Skeletal muscle tissue (tissue), 4 donors: ENCODE results near the gene AKR1A1. TPM values are rescaled to one million over a fixed set of nuclear protein-coding genes. Genes with fewer than 3 reads are reported as not detected.
"Not testable (repeated sequence)": the region's sequence is repeated elsewhere in the genome, so short reads cannot be mapped to it uniquely, and the experiment has no call there.

Source experiments
- H3K27ac ChIP-seq: one replicate; pipeline ENCODE4 v1.7.0; 2013; ENCODE audit warnings: mild to moderate bottlenecking, low read depth, low read length, inconsistent platforms
- H3K27me3 ChIP-seq, 3 donors: one replicate each; pipeline ENCODE4 v1.7.0; 2013; ENCODE audit warnings: low read length in 3 of 3; ENCODE audit not compliant: control insufficient read depth in 3 of 3, insufficient read depth in 3 of 3
- H3K36me3 ChIP-seq, 3 donors: one replicate each; pipeline ENCODE4 v1.7.0; 2013; ENCODE audit warnings: low read length in 3 of 3; ENCODE audit not compliant: control insufficient read depth in 3 of 3, insufficient read depth in 3 of 3
- H3K4me1 ChIP-seq, 3 donors: one replicate each; pipeline ENCODE4 v1.7.0; 2013; ENCODE audit warnings: low read length in 3 of 3, mild to moderate bottlenecking in 3 of 3; ENCODE audit not compliant: control insufficient read depth in 3 of 3, insufficient read depth in 3 of 3
- H3K4me3 ChIP-seq, 3 donors: one replicate each; pipeline ENCODE4 v1.7.0; 2013; ENCODE audit warnings: low read length in 3 of 3
- H3K9ac ChIP-seq, 3 donors: one replicate each; pipeline ENCODE4 v1.7.0; 2013; ENCODE audit warnings: low read length in 3 of 3, mild to moderate bottlenecking in 3 of 3, moderate library complexity in 2 of 3, low read depth in 1 of 3
- H3K9me3 ChIP-seq, 3 donors: one replicate each; pipeline ENCODE4 v1.7.0; 2013; ENCODE audit warnings: low read length in 3 of 3; ENCODE audit not compliant: control insufficient read depth in 3 of 3
- total RNA-seq: library from RNA; depleted of rRNA; stranded (reverse); fragments of >200 nt; gene quantifications from one replicate; pipeline ENCODE4 v1.2.3, GENCODE V29; 2014
- donor health status: Osteomylitis.

The AKR1A1 gene
- total RNA-seq, 1 donor from 2014 or later: 93.9 TPM

GRCh38 chr1:45583666-45584350 is 33.2 kb downstream of the AKR1A1 start, which contains the start of gene NASP:
NASP (plus strand) TSS chr1:45584041; CDS start chr1:45584147, 106 bp downstream.
- H3K9ac ChIP-seq: peak within 1 kb of the TSS; percentile 96 to 99 (median 99)
- H3K4me1 ChIP-seq: peaks cover 16 to 27% (median 16%) of the 10 kb centered on the region in 3 donors
- peak within 1 kb of the TSS; percentile 94 for H3K27ac ChIP-seq
- H3K4me3 ChIP-seq: peak within 1 kb of the TSS; percentile 85 to 100 (median 94)
- no peaks in the 10 kb centered on the region for H3K36me3 ChIP-seq
- no peaks in the 10 kb centered on the region for H3K27me3 ChIP-seq
- H3K9me3 ChIP-seq: no peaks in the 10 kb centered on the region

GRCh38 chr1:45584351-45585109 is 33.9 kb downstream of the AKR1A1 start:
- H3K9me3 ChIP-seq: no peaks in the 10 kb centered on the region
- H3K9ac ChIP-seq: peak overlapping the region; percentile 96 to 99 (median 99)
- H3K4me3 ChIP-seq: peak overlapping the region; percentile 85 to 100 (median 94)
- H3K27me3 ChIP-seq: no peaks in the 10 kb centered on the region
- peaks cover 16 to 27% (median 16%) of the 10 kb centered on the region in 3 donors for H3K4me1 ChIP-seq
- peak overlapping the region; percentile 94 for H3K27ac ChIP-seq
- H3K36me3 ChIP-seq: no peaks in the 10 kb centered on the region

- Histone ChIP-seq H3K27ac (no peak overlapping the region), H3K9ac (peak overlapping the region; percentile 35 to 99 (median 48)), H3K36me3 (no peaks in the 10 kb centered on the region), H3K9me3 (no peaks in the 10 kb centered on the region), H3K4me3 (peak overlapping the region; percentile 77 to 100 (median 85)), H3K27me3 (no peaks in the 10 kb centered on the region), H3K4me1 (peaks cover 16 to 27% (median 16%) of the 10 kb centered on the region in 3 donors)
Measured at GRCh38 chr1:45585110-45585426, 34.4 kb downstream of the AKR1A1 start.

- Histone ChIP-seq H3K27ac (no peak overlapping the region), H3K9me3 (no peaks in the 10 kb centered on the region), H3K36me3 (no peaks in the 10 kb centered on the region), H3K9ac (peak overlapping the region in 1 of 3 donors; percentile 44), H3K27me3 (no peaks in the 10 kb centered on the region), H3K4me1 (peaks cover 16 to 27% (median 16%) of the 10 kb centered on the region in 3 donors), H3K4me3 (peak overlapping the region in 2 of 3 donors; percentile 77 to 85)
Measured at GRCh38 chr1:45585496-45586075, 35.0 kb downstream of the AKR1A1 start.

GRCh38 chr1:45586769-45587168 is 36.1 kb downstream of the AKR1A1 start:
- Histone ChIP-seq H3K27me3 (no peaks in the 10 kb centered on the region), H3K4me1 (peaks cover 16 to 27% (median 16%) of the 10 kb centered on the region in 3 donors), H3K27ac (no peak overlapping the region), H3K9me3 (no peaks in the 10 kb centered on the region), H3K4me3 (no peak overlapping the region), H3K36me3 (peaks cover 0 to 2% (median 0%) of the 10 kb centered on the region in 3 donors), H3K9ac (no peak overlapping the region)

GRCh38 chr1:45589861-45590260 is 39.2 kb downstream of the AKR1A1 start:
- Histone ChIP-seq H3K9ac (no peak overlapping the region), H3K27ac (no peak overlapping the region), H3K9me3 (no peaks in the 10 kb centered on the region), H3K4me3 (no peak overlapping the region), H3K4me1 (peaks cover 14 to 15% (median 14%) of the 10 kb centered on the region in 3 donors), H3K36me3 (peaks cover 0 to 11% (median 0%) of the 10 kb centered on the region in 3 donors), H3K27me3 (no peaks in the 10 kb centered on the region)

GRCh38 chr1:45594412-45594811 is 43.8 kb downstream of the AKR1A1 start:
- H3K27ac ChIP-seq: no peak overlapping the region
- H3K9me3 ChIP-seq: no peaks in the 10 kb centered on the region
- no peak overlapping the region for H3K4me3 ChIP-seq
- H3K27me3 ChIP-seq: no peaks in the 10 kb centered on the region
- no peak overlapping the region for H3K9ac ChIP-seq
- peaks cover 2 to 17% (median 3%) of the 10 kb centered on the region in 3 donors for H3K36me3 ChIP-seq
- H3K4me1 ChIP-seq: no peaks in the 10 kb centered on the region

GRCh38 chr1:45596765-45597164 is 46.1 kb downstream of the AKR1A1 start:
- peaks cover 2 to 15% (median 3%) of the 10 kb centered on the region in 3 donors for H3K36me3 ChIP-seq
- H3K4me1 ChIP-seq, H3K9ac ChIP-seq, H3K9me3 ChIP-seq, H3K4me3 ChIP-seq, H3K27ac ChIP-seq, H3K27me3 ChIP-seq: not testable (repeated sequence)

GRCh38 chr1:45604239-45604638 is 53.6 kb downstream of the AKR1A1 start:
- no peaks in the 10 kb centered on the region for H3K9me3 ChIP-seq
- no peaks in the 10 kb centered on the region for H3K27me3 ChIP-seq
- H3K4me3 ChIP-seq: no peak overlapping the region
- H3K27ac ChIP-seq: no peak overlapping the region
- H3K36me3 ChIP-seq: peaks cover 0 to 12% (median 5%) of the 10 kb centered on the region in 3 donors
- no peaks in the 10 kb centered on the region for H3K4me1 ChIP-seq
- no peak overlapping the region for H3K9ac ChIP-seq
